Right lobe of liver (tissue), 4 donors: ENCODE results near the gene OR2A14.

Source experiments
- POLR2A ChIP-seq: fragments of 450-650 bp; IDR thresholded peaks from one replicate; pipeline ENCODE4 v1.6.1; 2017; ENCODE audit warnings: antibody characterized with exemption, mild to moderate bottlenecking
- TF ChIP-seq, protein P1 (sequence below), 4 donors: fragments of 200-600 bp in 3 of 4; fragments of 450-650 bp in 1 of 4; IDR thresholded peaks; one replicate each; pipeline versions ENCODE4 v1.5.1 to v1.8.0; 2016 to 2022; ENCODE audit warnings: antibody characterized with exemption in 4 of 4, mild to moderate bottlenecking in 2 of 4
- donor health status: DM: no; HTN: no; CAD: no.
- donor health status: DM: no; HTN: no; CAD: no.
- donor health status: DM: no; HTN: yes; CAD: no.

DNA sequence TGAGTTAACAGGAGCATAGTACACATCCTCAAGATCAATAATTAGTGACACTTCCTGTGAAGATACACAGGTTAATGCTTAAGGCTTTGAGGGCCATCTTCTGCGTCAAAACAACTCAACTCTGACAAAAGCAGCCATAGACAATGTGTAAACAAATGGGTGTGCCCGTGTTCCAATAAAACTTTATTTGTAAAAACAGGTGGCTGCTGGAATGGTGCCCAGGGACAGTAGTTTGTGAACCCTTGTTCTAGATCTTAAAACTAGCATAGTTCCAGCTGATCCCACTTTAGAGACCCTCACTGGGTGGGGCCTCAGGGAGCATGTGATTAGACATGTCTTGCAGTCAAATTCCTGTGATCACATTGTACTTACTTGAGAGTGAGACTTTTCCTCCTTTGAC lies 7.8 kb downstream of the OR2A14 start:
- TF ChIP-seq, protein P1, sequence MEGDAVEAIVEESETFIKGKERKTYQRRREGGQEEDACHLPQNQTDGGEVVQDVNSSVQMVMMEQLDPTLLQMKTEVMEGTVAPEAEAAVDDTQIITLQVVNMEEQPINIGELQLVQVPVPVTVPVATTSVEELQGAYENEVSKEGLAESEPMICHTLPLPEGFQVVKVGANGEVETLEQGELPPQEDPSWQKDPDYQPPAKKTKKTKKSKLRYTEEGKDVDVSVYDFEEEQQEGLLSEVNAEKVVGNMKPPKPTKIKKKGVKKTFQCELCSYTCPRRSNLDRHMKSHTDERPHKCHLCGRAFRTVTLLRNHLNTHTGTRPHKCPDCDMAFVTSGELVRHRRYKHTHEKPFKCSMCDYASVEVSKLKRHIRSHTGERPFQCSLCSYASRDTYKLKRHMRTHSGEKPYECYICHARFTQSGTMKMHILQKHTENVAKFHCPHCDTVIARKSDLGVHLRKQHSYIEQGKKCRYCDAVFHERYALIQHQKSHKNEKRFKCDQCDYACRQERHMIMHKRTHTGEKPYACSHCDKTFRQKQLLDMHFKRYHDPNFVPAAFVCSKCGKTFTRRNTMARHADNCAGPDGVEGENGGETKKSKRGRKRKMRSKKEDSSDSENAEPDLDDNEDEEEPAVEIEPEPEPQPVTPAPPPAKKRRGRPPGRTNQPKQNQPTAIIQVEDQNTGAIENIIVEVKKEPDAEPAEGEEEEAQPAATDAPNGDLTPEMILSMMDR (IDR thresholded peaks at IDR 0.05) = no peak
- no peak for TF ChIP-seq POLR2A
